K562 (cell line): ENCODE results near the gene STK33. TPM values are rescaled to one million over a fixed set of nuclear protein-coding genes. Genes with fewer than 3 reads are reported as not detected.

Experiments used
- ATAC-seq: fragments of 200-7000 bp; cut with Tn5 transposase; 3 replicates; pipeline ENCODE4 v1.9.1; 2020; ENCODE audit warnings: moderate library complexity
- BruUV-seq: library from RNA; stranded (reverse); fragments of 400-500 nt; replicated peaks from 2 replicates; lab custom pipeline; 2021; lab: Mats Ljungman, UMichigan
- CTCF ChIA-PET: fragments of 300-600 bp; formaldehyde crosslinking; extraction: SDS; loops from one replicate; lab custom pipeline; 2021; ENCODE audit warnings: low intra/inter-chr PET ratio; lab: Yijun Ruan, JAX
- POLR2A ChIA-PET: fragments of 300-600, 350-650 bp; sonication (Branson Sonifier 250); formaldehyde crosslinking; extraction: SDS; loops from one replicate; lab custom pipeline; 2021; ENCODE audit warnings: antibody characterized with exemption, inconsistent platforms; lab: Yijun Ruan, JAX
- DNase-seq, 4 experiments: peaks; one replicate each; pipeline versions ENCODE4 v3.0.0 to v3.0.0-alpha.2; 2011 to 2018; ENCODE audit warnings: low spot score in 3 of 4, mixed read lengths in 3 of 4; ENCODE audit errors: extremely low read depth in 1 of 4
- FAIRE-seq: peaks from 2 replicates; lab custom pipeline; 2011; peaks lifted over from hg19 to GRCh38; lab: Jason Lieb, UNC
- H2AFZ ChIP-seq: 2 replicates; pipeline ENCODE4 v1.6.0; 2011; ENCODE audit warnings: low read depth, low read length, control low read depth, inconsistent platforms
- H3K27ac ChIP-seq: fragments of 200-600 bp; 3 replicates; pipeline ENCODE4 v1.8.0; 2011; ENCODE audit warnings: low read depth, mild to moderate bottlenecking, control low read depth, inconsistent platforms, low read length, moderate library complexity, mixed read lengths; ENCODE audit errors: extremely low read depth
- H3K27me3 ChIP-seq, 2 experiments: fragments of 300-600 bp in 1 of 2; 2 replicates in 1 of 2; 3 replicates in 1 of 2; pipeline versions ENCODE4 v1.6.0 to v1.8.0; 2011; ENCODE audit warnings: inconsistent platforms in 2 of 2, low read length in 2 of 2, mild to moderate bottlenecking in 1 of 2, mixed read lengths in 1 of 2, moderate library complexity in 1 of 2; ENCODE audit not compliant: control insufficient read depth in 2 of 2, insufficient read depth in 2 of 2
- H3K36me3 ChIP-seq: fragments of 300-600 bp; 3 replicates; pipeline ENCODE4 v1.8.0; 2011; ENCODE audit warnings: mild to moderate bottlenecking, low read length, inconsistent platforms; ENCODE audit not compliant: control insufficient read depth, insufficient read depth
- H3K4me1 ChIP-seq, 2 experiments: fragments of 200-600 bp in 1 of 2; replicated peaks in 1 of 2; 2 replicates in 1 of 2; 3 replicates in 1 of 2; pipeline versions ENCODE4 v1.5.1 to v1.8.0; 2011; ENCODE audit warnings: inconsistent platforms in 2 of 2, low read length in 2 of 2, mild to moderate bottlenecking in 1 of 2, mixed read lengths in 1 of 2, moderate library complexity in 1 of 2; ENCODE audit not compliant: control insufficient read depth in 2 of 2, insufficient read depth in 2 of 2
- H3K4me2 ChIP-seq: 2 replicates; pipeline ENCODE4 v1.6.1; 2011; ENCODE audit warnings: low read length, control low read depth, inconsistent platforms, mixed read lengths; ENCODE audit not compliant: insufficient read depth
- H3K4me3 ChIP-seq: fragments of 200-600 bp; sonication (generic), shearing (Covaris generic); 2 replicates; pipeline ENCODE4 v1.5.1; 2016; ENCODE audit warnings: control low read depth, inconsistent platforms
- H3K79me2 ChIP-seq: fragments of 200-600 bp; 3 replicates; pipeline ENCODE4 v1.8.0; 2011; ENCODE audit warnings: low read length, inconsistent platforms; ENCODE audit not compliant: control insufficient read depth, insufficient read depth
- H3K9ac ChIP-seq, 2 experiments: 2 replicates each; pipeline versions ENCODE4 v1.6.0 to v1.6.1; 2011; ENCODE audit warnings: low read depth in 2 of 2, low read length in 2 of 2, control low read depth in 1 of 2, inconsistent platforms in 1 of 2, mild to moderate bottlenecking in 1 of 2, mixed read lengths in 1 of 2; ENCODE audit not compliant: insufficient read depth in 1 of 2
- H3K9me1 ChIP-seq: one replicate; pipeline ENCODE4 v1.6.0; 2011; ENCODE audit warnings: inconsistent platforms, mild to moderate bottlenecking, low read length, moderate library complexity; ENCODE audit not compliant: control insufficient read depth, insufficient read depth
- H3K9me3 ChIP-seq: replicated peaks from 2 replicates; pipeline ENCODE4 v1.5.1; 2011; ENCODE audit warnings: low read depth, low read length, inconsistent platforms; ENCODE audit not compliant: control insufficient read depth, insufficient read depth
- H4K20me1 ChIP-seq: replicated peaks from 2 replicates; pipeline ENCODE4 v1.6.1; 2011; ENCODE audit warnings: low read length, inconsistent platforms, mixed read lengths; ENCODE audit not compliant: control insufficient read depth, insufficient read depth
- BDP1 ChIP-seq: IDR thresholded peaks from 3 replicates; pipeline ENCODE4 v1.6.1; 2011; ENCODE audit not compliant: insufficient read length, insufficient read depth
- DNMT1 ChIP-seq: fragments of 450-650 bp; IDR thresholded peaks from 2 replicates; pipeline ENCODE4 v1.6.1; 2016; ENCODE audit warnings: antibody characterized with exemption, mild to moderate bottlenecking
- EP300 ChIP-seq: IDR thresholded peaks from 2 replicates; pipeline ENCODE4 v1.6.1; 2012; ENCODE audit warnings: low read length, improper control_type of control experiment
- HDAC1 ChIP-seq, 2 experiments: fragments of 450-650 bp; IDR thresholded peaks; 2 replicates each; pipeline ENCODE4 v1.6.1; 2016 to 2017; ENCODE audit warnings: inconsistent platforms in 1 of 2, mild to moderate bottlenecking in 1 of 2, moderate library complexity in 1 of 2
- HDAC3 ChIP-seq: fragments of 450-650 bp; IDR thresholded peaks from 2 replicates; pipeline ENCODE4 v1.6.1; 2018; ENCODE audit warnings: borderline replicate concordance, mild to moderate bottlenecking, moderate library complexity; ENCODE audit not compliant: partially characterized antibody
- HMBOX1 ChIP-seq: sonication (generic); IDR thresholded peaks from 2 replicates; pipeline ENCODE4 v1.6.1; 2016
- KAT7 ChIP-seq: sonication (generic); formaldehyde crosslinking; IDR thresholded peaks from 2 replicates; pipeline ENCODE4 v1.8.0; 2022; ENCODE audit warnings: missing genetic modification reagents, mild to moderate bottlenecking, borderline replicate concordance
- MXI1 ChIP-seq: IDR thresholded peaks from 2 replicates; pipeline ENCODE4 v1.6.1; 2011; ENCODE audit warnings: low read depth, mild to moderate bottlenecking, improper control_type of control experiment, low read length
- NFYB ChIP-seq: IDR thresholded peaks from 2 replicates; pipeline ENCODE4 v1.6.1; 2011; ENCODE audit warnings: mild to moderate bottlenecking, moderate library complexity; ENCODE audit not compliant: insufficient read length; ENCODE audit errors: extremely low read depth
- NR4A1 ChIP-seq, 2 experiments: fragments of 250-450 bp in 1 of 2; fragments of 450-650 bp in 1 of 2; sonication (Bioruptor Pico) in 1 of 2; IDR thresholded peaks; 2 replicates each; pipeline versions ENCODE4 v1.4.0 to v1.6.1; 2016 to 2020; ENCODE audit warnings: mild to moderate bottlenecking in 2 of 2, missing compliant biosample characterization in 1 of 2, missing genetic modification characterization in 1 of 2, moderate library complexity in 1 of 2
- POLR2G ChIP-seq: fragments of 200-400 bp; formaldehyde crosslinking; IDR thresholded peaks from 2 replicates; pipeline ENCODE4 v1.6.1; 2017; ENCODE audit warnings: low read depth, mild to moderate bottlenecking, antibody characterized with exemption, low read length, moderate library complexity
- SRF ChIP-seq, 2 experiments: fragments of 250-450, 450-650 bp in 1 of 2; sonication (Bioruptor Pico) in 1 of 2; sonication (generic) in 1 of 2; formaldehyde crosslinking; IDR thresholded peaks; 2 replicates each; pipeline versions ENCODE4 v1.5.0 to v1.5.1; 2020 to 2022; ENCODE audit warnings: mild to moderate bottlenecking in 1 of 2, missing genetic modification reagents in 1 of 2
- STAT5A ChIP-seq: IDR thresholded peaks from 2 replicates; pipeline ENCODE4 v1.6.1; 2012; ENCODE audit warnings: low read length, inconsistent platforms, borderline replicate concordance
- ZKSCAN1 ChIP-seq: fragments of 150-350 bp; IDR thresholded peaks from 2 replicates; pipeline ENCODE4 v1.6.1; 2016; ENCODE audit warnings: low read depth, low read length
- ZNF165 ChIP-seq: fragments of 250-450 bp; sonication (Bioruptor Pico); IDR thresholded peaks from 2 replicates; pipeline ENCODE4 v1.4.0; 2020; ENCODE audit warnings: borderline replicate concordance
- ZNF239 ChIP-seq: fragments of 250-450 bp; sonication (Bioruptor Pico); IDR thresholded peaks from 2 replicates; pipeline ENCODE4 v1.4.0; 2020; ENCODE audit warnings: mild to moderate bottlenecking
- ZNF696 ChIP-seq: fragments of 250-450 bp; sonication (Bioruptor Pico); conservative IDR thresholded peaks from 2 replicates; pipeline ENCODE4 v1.4.0; 2020; ENCODE audit warnings: mild to moderate bottlenecking, moderate library complexity
- ZNF76 ChIP-seq: fragments of 250-450 bp; sonication (Bioruptor Pico); IDR thresholded peaks from 2 replicates; pipeline ENCODE4 v1.4.0; 2020; ENCODE audit warnings: mild to moderate bottlenecking, moderate library complexity, borderline replicate concordance
- WGBS: fragments of 100-300 bp; shearing (Covaris generic); methylation state at CpG from one replicate; pipeline ENCODE4 v1.1.6; 2016; ENCODE audit warnings: low coverage, mixed read lengths; ENCODE audit not compliant: insufficient coverage; ENCODE audit errors: missing lambda C conversion rate; 5-methylcytosine and 5-hydroxymethylcytosine counted together
- in situ Hi-C: fragments of 300-500 bp; cut with MboI; formaldehyde crosslinking; loops from 4 replicates; pipeline ENCODE4 v1.15.0; 2018; ENCODE audit warnings: inconsistent platforms, mixed read lengths
- intact Hi-C: fragments of 100-400 bp; cut with micrococcal nuclease; formaldehyde crosslinking; loops from 2 replicates; pipeline ENCODE4 v1.14.2; 2022
- polyA plus RNA-seq, 8 experiments: library from polyadenylated mRNA; depleted of rRNA in 4 of 8; stranded (reverse) in 5 of 8; unstranded in 3 of 8; fragments of >200 nt; fragmentation: Nextera tagmentation in 2 of 8; fragmentation: Illumina TruSeq in 1 of 8; extraction: Ambion mirVana in 2 of 8; extraction: Trizol in 1 of 8; gene quantifications; 2 replicates each; pipeline versions ENCODE4 v1.2.1 to v1.2.3, GENCODE V29; 2011 to 2014; ENCODE audit warnings: inconsistent platforms in 1 of 8, missing spikeins in 1 of 8
- total RNA-seq, 7 experiments: library from RNA; depleted of rRNA in 6 of 7; stranded (reverse); fragments of >200 nt in 6 of 7; fragmentation: Illumina TruSeq in 2 of 7; extraction: Trizol in 2 of 7; gene quantifications; 2 replicates each; pipeline versions ENCODE4 v1.2.1 to v1.2.3, GENCODE V29; 2011 to 2021; ENCODE audit warnings: low replicate concordance in 1 of 7

The STK33 gene
- total and polyA plus RNA-seq, 9 of the 15 experiments (the other 6 are each of a cell fraction or from before 2014, with no cell fraction given): not detected

DNA sequence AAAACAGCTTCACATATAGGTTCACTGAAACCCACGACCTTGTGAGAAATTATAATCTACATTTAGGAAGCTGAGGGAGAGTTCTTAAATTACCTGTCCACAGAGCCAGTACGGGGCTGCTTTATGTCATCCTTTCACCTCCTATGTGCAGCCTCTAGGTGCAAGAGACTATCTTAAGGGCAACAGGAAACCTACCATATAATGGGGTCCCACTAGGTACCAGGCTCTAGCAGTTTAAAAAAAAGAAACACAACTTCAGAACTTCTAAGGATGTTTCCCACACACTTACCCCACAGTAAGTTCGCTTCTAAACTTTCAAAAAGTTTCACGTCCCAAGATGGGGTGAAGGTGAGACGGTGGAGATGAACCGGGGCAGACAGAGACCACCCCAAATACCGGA lies 573 bp downstream of the STK33 start:
- no peak for ATAC-seq

More for the DNA sequence above, 573 bp downstream of the STK33 start:
- BruUV-seq: no TSS peak
- no peak for FAIRE-seq
- no peak overlapping the region for H3K9ac ChIP-seq
- 3% methylated on average over 7 of the region's 7 CpGs for WGBS
- no peaks in the 10 kb centered on the region for H3K9me3 ChIP-seq
- no peak overlapping the region for H3K4me2 ChIP-seq
- no peaks in the 10 kb centered on the region for H4K20me1 ChIP-seq
- no peak overlapping the region for H3K4me3 ChIP-seq
- no peak overlapping the region for H2AFZ ChIP-seq
- TF ChIP-seq DNMT1: no peak
- no peak for TF ChIP-seq HDAC1 (IDR thresholded peaks at IDR 0.05)
- TF ChIP-seq POLR2G: no peak
- TF ChIP-seq ZNF165: no peak
- no peak for TF ChIP-seq BDP1
- TF ChIP-seq KAT7 (CRISPR knock-in tag): no peak
- TF ChIP-seq NFYB: no peak
- no peak for TF ChIP-seq HMBOX1
- no peak for TF ChIP-seq ZNF239 (CRISPR knock-in tag)
- TF ChIP-seq EP300: no peak
- TF ChIP-seq ZKSCAN1: no peak
- TF ChIP-seq STAT5A: no peak
- TF ChIP-seq NR4A1 (CRISPR knock-in tag; IDR thresholded peaks at IDR 0.05): no peak
- no peak for TF ChIP-seq NR4A1 (tag; IDR thresholded peaks at IDR 0.05)
- TF ChIP-seq ZNF696 (CRISPR knock-in tag): no peak
- TF ChIP-seq ZNF76 (CRISPR knock-in tag): no peak
- no peak for TF ChIP-seq HDAC3
- TF ChIP-seq SRF (CRISPR knock-in tag; IDR thresholded peaks at IDR 0.05): no peak
- no peak for TF ChIP-seq MXI1
- DNase-seq: no peak
- intact Hi-C loops: no loop called here
- in situ Hi-C loops: no loop called here
- POLR2A ChIA-PET: no interaction called here
- no peak overlapping the region for H3K27ac ChIP-seq
- CTCF ChIA-PET: no interaction called here
- H3K79me2 ChIP-seq: no peaks in the 10 kb centered on the region
- peaks cover 0 to 7% of the 10 kb centered on the region in 2 experiments; a peak in 2 of 5 replicates for H3K4me1 ChIP-seq
- H3K9me1 ChIP-seq: no peaks in the 10 kb centered on the region
- H3K27me3 ChIP-seq: peaks cover 13 to 23% of the 10 kb centered on the region in 2 experiments; a peak in 4 of 5 replicates
- no peaks in the 10 kb centered on the region for H3K36me3 ChIP-seq
